ENCODE data around the gene C12orf60.

Gene C12orf60

GRCh38 chr12:14873440-14874185 lies 70.1 kb downstream of the C12orf60 start:
- TF ChIP-seq MAX (IDR thresholded peaks at IDR 0.05) (no peak), USF1 (IDR thresholded peaks at IDR 0.05) (no peak), NFIC (IDR thresholded peaks at IDR 0.05) (no peak), ZBTB7A (IDR thresholded peaks at IDR 0.05; ENCODE audit: low read depth) (no peak)

All from Ishikawa (cell line).